ENCODE data around the gene RTP2. TPM values are rescaled to one million over a fixed set of nuclear protein-coding genes. Genes with fewer than 3 reads are reported as not detected.

RTP2 gene
- total and polyA plus RNA-seq, 2 of the 4 experiments (the other 2 are of a cell fraction), result not detected

GRCh38 chr3:187750513-187751123, 48.3 kb upstream of the RTP2 start:
- H3K9me1 ChIP-seq (ENCODE audit: insufficient read depth, low read length), result no peaks in the 10 kb centered on the region
- ChIA-PET POLR2A (ENCODE audit: unreplicated experiment) (interaction anchor here (0.6 kb wide), 1 partner anchor 16 kb away, joined by 5 read pairs; no protein-coding TSS in a partner anchor), CTCF (interaction anchor here (0.6 kb wide), 2 partner anchors 11 to 221 kb away, joined by 3 read pairs; no protein-coding TSS in a partner anchor)
- no peak overlapping the region for H3K27ac ChIP-seq (ENCODE audit: insufficient read depth, low read length)
- in situ Hi-C loops (cut with MboI; ENCODE audit: low sequenced_read_pairs), result no loop called here
- dilution Hi-C loops (cut with HindIII; ENCODE audit: low sequenced_read_pairs, unreplicated experiment), result no loop called here
- no peaks in the 10 kb centered on the region for H3K27me3 ChIP-seq (ENCODE audit: control insufficient read depth, insufficient read depth, low read length)
- H3K4me2 ChIP-seq (ENCODE audit: low read depth, low read length), result peak overlapping the region; percentile 46
- no peak overlapping the region for H4K5ac ChIP-seq (ENCODE audit: low read depth, low read length)
- H4K20me1 ChIP-seq (ENCODE audit: insufficient read depth, low read length), result no peaks in the 10 kb centered on the region
- no peak overlapping the region for H2AK9ac ChIP-seq (replicated peaks; ENCODE audit: low read depth, low read length, poor library complexity)
- no peaks in the 10 kb centered on the region for H3K9me3 ChIP-seq (ENCODE audit: control insufficient read depth, insufficient read depth, low read length)
- 0 out of 2 replicates have a peak overlapping the region, but pooled peaks have one; percentile 25 for H4K91ac ChIP-seq (ENCODE audit: insufficient read depth, low read depth, low read length)
- peak overlapping the region; percentile 17; the same call in 1 of the 2 replicates for H3K56ac ChIP-seq (ENCODE audit: extremely low read depth, insufficient read depth, low read length)
- H3K14ac ChIP-seq (replicated peaks; ENCODE audit: low read depth, low read length), result peak overlapping the region; percentile 63
- WGBS, 2 experiments (ENCODE audit: extremely low coverage in 2 of 2, insufficient read length in 1 of 2), result no CpG with 5 or more reads among the region's 11 CpGs
- H2BK120ac ChIP-seq (ENCODE audit: low read depth, low read length), result peak overlapping the region; percentile 9
- H2AK5ac ChIP-seq (ENCODE audit: low read depth, low read length), result no peak overlapping the region; the same call in 1 of the 2 replicates
- no peak overlapping the region for H2BK5ac ChIP-seq (ENCODE audit: low read depth, low read length, poor library complexity, severe bottlenecking)
- peak overlapping the region; percentile 34; the same call in 1 of the 2 replicates for H3K9ac ChIP-seq (ENCODE audit: low read depth, low read length)
- ATAC-seq (ENCODE audit: low read depth) (no peak), DNase-seq (peak; percentile 20)
- H3K4me3 ChIP-seq (ENCODE audit: insufficient read depth, low read depth, low read length), result 0 out of 2 replicates have a peak overlapping the region, but pooled peaks have one; percentile 4
- peak overlapping the region; percentile 69 for H2BK20ac ChIP-seq (ENCODE audit: low read depth, low read length)
- H3K4ac ChIP-seq (ENCODE audit: low read depth, low read length), result peak overlapping the region; percentile 10; the same call in 1 of the 2 replicates
- no peak for TF ChIP-seq CHD1 (IDR thresholded peaks at IDR 0.05; ENCODE audit: low read depth, low read length)
- peak; percentile 33; the same call in 1 of the 2 replicates for TF ChIP-seq MAFK (IDR thresholded peaks at IDR 0.05; ENCODE audit: low read depth, low read length)
- peaks cover 4% of the 10 kb centered on the region for H3K4me1 ChIP-seq (ENCODE audit: control insufficient read depth, insufficient read depth, low read length)
- no peaks in the 10 kb centered on the region for H3K36me3 ChIP-seq (ENCODE audit: control insufficient read depth, insufficient read depth, low read length)
- intact Hi-C loops (cut with micrococcal nuclease), result no loop called here
- peak overlapping the region; percentile 52; the same call in 1 of the 2 replicates for H3K23ac ChIP-seq (ENCODE audit: low read depth, low read length)
- no TSS peak for BruUV-seq (replicated peaks)
- H3K79me1 ChIP-seq (ENCODE audit: low read depth in 1 of 2, low read length in 2 of 2), result 0 out of 4 replicates have a peak, but pooled peaks cover 0 to 8% of the 10 kb centered on the region in 2 experiments
- H2BK15ac ChIP-seq (ENCODE audit: low read depth, low read length), result peak overlapping the region; percentile 28; the same call in 2 of the 3 replicates
- H3K18ac ChIP-seq (ENCODE audit: low read depth, low read length), result peak overlapping the region; percentile 54
- H2AFZ ChIP-seq (replicated peaks; ENCODE audit: low read length, poor library complexity), result peak overlapping the region; percentile 78
- peak overlapping the region in 1 of 2 experiments; percentile 56; a peak in 1 of 4 replicates for H4K8ac ChIP-seq (ENCODE audit: low read depth in 2 of 2, low read length in 2 of 2)
